AG10803 (cell line): Measurements from ENCODE around the gene RBKS.
A peak's percentile ranks its signal among the peaks of the same experiment; 100 is the strongest.

Source experiments
- DNase-seq: peaks from one replicate; pipeline ENCODE4 v3.0.0; 2010; ENCODE audit warnings: low read depth
- H3K4me3 ChIP-seq: 2 replicates; pipeline ENCODE4 v1.5.1; 2011; ENCODE audit warnings: mild to moderate bottlenecking, low read length, control low read depth
- TF ChIP-seq, protein P1 (sequence below): conservative IDR thresholded peaks from 2 replicates; pipeline ENCODE4 v1.5.1; 2011; ENCODE audit warnings: mild to moderate bottlenecking, low read length, control low read depth, inconsistent platforms

The RBKS gene

DNA sequence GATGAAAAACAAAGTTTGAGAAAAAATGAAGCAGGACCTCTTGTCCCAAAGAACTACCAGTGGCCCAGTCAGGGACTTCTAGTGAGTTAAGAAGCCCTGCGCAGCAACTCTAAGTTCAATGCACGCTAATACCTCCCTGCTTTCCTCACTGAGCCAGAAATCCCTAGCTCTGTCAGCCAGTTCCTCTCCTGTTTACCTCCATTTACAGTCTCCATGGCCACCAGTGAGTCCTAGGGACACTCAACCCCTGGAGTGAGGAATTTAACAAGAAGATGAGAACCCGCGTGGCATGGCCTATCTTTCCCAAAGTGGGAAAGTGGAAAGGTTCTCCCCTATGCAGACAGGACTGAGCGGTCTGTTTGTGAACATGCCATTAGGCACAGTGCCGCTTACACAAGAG is 87.6 kb downstream of the RBKS start:
- no peak overlapping the region for H3K4me3 ChIP-seq
- TF ChIP-seq, protein P1, sequence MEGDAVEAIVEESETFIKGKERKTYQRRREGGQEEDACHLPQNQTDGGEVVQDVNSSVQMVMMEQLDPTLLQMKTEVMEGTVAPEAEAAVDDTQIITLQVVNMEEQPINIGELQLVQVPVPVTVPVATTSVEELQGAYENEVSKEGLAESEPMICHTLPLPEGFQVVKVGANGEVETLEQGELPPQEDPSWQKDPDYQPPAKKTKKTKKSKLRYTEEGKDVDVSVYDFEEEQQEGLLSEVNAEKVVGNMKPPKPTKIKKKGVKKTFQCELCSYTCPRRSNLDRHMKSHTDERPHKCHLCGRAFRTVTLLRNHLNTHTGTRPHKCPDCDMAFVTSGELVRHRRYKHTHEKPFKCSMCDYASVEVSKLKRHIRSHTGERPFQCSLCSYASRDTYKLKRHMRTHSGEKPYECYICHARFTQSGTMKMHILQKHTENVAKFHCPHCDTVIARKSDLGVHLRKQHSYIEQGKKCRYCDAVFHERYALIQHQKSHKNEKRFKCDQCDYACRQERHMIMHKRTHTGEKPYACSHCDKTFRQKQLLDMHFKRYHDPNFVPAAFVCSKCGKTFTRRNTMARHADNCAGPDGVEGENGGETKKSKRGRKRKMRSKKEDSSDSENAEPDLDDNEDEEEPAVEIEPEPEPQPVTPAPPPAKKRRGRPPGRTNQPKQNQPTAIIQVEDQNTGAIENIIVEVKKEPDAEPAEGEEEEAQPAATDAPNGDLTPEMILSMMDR = no peak
- no peak for DNase-seq

DNA sequence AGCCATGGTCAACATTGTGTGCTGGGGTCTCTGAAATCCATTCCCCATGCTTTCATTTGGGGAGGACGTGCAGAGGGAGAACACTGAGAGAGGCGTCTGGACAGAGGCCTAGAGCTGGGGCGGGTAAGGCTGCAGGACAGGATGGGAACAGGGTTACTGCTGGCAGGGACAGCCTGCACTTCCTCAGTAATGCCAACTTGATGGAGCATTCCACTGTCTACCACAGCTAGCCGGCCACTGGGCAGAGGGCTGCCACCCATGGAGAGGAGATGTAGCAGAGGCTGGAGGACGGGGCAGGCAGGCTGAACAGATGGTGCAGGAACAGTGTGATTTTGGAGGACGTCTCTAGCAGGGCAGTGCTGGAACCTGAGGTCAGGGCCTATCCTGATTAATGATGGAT is 89.3 kb downstream of the RBKS start:
- no peak overlapping the region for H3K4me3 ChIP-seq
- no peak for DNase-seq
- TF ChIP-seq, protein P1 = no peak

DNA sequence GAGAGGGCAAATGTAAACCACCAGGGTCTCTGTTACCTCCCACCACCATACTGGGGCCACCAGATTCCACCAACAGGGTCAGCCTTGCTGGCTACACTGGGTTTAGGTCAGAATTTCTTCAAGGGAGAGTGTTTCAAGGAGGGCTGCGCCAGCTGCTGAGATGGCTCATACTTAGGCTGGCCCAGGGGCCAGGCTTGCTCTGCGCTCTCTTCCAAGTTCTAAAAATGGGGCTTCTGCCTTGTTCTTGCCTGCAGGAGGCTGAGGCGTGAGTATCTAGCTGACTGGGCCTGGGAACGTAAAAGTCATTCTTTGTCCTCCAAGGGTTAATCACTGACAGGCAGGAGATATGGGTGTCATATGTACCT is 90.6 kb downstream of the RBKS start:
- DNase-seq = no peak
- TF ChIP-seq, protein P1 = peak; percentile 23
- H3K4me3 ChIP-seq = 0 out of 2 replicates have a peak overlapping the region, but pooled peaks have one; percentile 11

DNA sequence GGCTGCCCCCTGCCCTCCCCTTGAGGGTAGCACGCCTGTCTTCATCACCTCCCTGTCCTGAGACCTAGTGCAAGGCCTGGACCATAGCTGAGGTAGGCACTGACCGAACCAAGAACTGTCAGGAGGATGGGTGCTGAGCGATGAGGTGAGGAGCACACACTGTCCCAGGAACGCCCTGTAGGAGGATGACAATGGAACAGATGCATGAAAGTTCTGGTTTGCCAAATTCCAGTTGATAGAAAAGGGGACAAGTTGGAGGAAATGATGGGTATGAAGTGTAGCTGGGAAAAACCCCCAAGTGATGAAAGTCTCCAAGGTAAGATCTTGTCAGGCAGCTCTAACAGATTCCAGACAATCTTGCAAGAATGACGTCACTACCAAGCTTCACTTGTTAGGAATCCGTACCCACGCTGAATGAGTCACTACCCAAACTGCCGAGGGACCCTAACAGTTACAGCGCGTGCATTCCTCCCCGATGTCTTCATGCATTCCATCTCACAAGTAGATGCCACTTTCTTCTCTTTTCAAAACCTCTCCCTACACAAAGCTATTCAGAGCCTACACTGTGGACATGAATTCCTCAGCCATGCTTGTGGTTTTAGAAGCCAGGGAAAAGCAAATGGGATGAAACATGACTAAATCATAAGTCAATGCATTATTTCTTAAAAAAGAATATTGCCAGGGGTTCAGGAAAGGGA is 91.1 kb downstream of the RBKS start:
- no peak overlapping the region for H3K4me3 ChIP-seq
- DNase-seq = peak; percentile 100
- TF ChIP-seq, protein P1 = no peak; the same call in 1 of the 2 replicates

DNA sequence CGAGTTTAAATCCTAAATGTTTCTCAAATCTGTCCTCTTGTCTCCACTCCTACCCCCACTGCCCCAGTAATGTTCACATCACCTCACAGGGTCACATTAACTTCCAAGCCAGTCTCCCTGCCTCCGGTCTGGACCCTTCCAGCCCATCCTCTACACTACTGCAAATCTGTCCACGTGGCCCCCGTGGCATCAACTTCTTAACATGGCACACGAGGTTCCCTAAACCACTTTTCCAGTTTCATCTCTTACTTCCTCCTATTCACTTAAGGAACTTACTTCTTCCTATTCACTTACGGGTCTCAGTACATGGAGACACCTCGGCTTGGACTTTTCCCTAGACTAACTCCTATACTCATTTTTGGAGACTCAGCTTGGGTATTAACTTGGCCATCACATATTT is 91.7 kb downstream of the RBKS start:
- TF ChIP-seq, protein P1 = no peak
- H3K4me3 ChIP-seq = no peak overlapping the region
- DNase-seq = no peak

DNA sequence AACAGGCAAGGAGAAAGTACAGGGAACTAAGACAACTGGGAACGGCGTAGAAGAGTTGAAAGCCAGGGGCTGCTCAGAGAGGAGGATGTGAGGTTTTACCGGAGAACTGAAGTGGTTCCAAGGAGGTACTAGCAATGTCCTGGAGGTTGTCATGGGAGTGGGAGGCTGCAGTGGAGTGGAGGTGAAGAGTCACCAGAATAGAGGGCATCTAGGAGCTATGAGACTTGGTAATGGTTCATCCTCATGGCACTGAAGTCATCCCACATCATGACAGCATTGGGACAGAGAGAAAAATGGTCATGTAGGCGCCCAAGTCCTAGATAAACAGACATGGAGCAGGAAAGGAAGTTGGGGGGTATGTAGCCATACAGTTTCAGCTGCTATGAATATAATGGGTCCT is 92.3 kb downstream of the RBKS start:
- TF ChIP-seq, protein P1 = no peak
- no peak for DNase-seq
- H3K4me3 ChIP-seq = no peak overlapping the region
